HG02885 (cell line): ENCODE results near the gene GJB5.
"Not testable (repeated sequence)": the region's sequence is repeated elsewhere in the genome, so short reads cannot be mapped to it uniquely, and the experiment has no call there.

Experiments
- ATAC-seq: cut with Tn5 transposase; IDR thresholded peaks from one replicate; pipeline ENCODE4 v1.9.1; 2021; ENCODE audit warnings: mild to moderate bottlenecking; ENCODE audit not compliant: unreplicated experiment, poor library complexity

GJB5 gene

DNA sequence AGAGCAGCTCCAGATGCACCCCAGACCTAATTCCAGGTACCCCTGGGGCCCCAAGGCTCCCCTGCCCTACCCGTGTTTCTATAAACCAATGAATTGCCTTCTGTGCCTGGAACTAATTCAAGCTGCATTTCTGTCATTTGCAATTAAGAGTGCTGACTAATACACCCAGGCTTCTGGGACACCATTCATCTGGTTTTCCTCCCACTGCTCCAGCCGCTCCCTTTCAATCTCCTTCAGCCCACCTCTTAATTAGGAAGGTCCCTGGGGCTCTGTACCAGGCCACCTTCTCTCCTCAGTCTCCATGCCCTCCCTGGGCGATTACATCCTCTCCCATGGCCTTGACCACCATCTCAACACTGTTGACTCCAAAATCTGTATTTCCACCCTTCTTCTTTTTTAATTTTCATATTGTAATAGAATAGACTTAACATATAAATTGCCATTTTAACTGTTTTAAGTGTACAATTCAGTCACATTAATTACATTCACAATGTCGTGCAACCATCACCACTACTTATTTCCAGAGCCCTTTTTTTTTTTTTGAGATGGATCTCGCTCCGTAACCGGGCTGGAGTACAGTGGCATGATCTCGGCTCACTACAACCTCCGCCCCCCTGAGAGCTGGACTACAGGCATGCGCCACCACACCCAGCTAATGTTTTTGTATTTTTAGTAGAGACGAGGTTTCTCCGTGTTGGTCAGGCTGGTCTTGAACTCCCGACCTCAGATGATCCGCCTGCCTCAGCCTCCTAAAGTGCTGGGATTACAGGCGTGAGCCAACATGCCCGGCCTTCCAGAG lies 16.9 kb downstream of the GJB5 start:
- no peak for ATAC-seq

DNA sequence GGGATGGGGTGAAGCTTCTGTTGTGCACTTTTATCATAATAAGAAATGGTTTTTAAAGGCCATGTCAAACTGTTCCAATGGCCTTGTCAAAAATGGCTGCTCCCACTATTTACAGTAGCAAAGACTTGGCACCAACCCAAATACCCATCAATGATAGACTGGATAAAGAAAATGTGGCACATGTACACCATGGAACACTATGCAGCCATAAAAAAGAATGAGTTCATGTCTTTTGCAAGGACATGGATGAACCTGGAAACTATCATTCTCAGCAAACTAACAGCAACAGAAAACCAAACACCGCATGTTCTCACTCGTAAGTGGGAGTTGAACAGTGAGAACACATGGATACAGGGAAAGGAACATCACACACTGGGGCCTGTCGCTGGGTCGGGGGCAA lies 18.3 kb downstream of the GJB5 start:
- ATAC-seq, result not testable (repeated sequence)

DNA sequence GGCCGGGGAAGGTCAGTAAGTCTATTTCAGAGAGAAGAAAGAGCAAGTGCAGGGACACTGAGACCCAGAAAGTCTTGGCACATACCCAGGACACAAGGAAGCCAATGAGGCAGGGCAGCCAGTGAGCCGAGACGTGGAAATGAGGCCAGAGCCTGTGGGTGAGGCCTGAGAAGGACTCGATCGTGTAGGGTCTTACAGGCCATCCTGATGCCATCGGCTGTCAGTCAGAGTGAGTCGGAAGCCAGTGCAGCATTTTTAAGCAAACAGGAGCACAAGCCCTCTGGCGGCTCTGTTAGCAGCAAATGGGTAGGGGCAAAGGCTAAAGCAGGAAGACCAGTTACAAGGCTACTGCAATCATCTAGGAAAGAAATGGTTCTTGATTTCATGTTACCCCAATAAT lies 20.1 kb downstream of the GJB5 start:
- no peak for ATAC-seq

DNA sequence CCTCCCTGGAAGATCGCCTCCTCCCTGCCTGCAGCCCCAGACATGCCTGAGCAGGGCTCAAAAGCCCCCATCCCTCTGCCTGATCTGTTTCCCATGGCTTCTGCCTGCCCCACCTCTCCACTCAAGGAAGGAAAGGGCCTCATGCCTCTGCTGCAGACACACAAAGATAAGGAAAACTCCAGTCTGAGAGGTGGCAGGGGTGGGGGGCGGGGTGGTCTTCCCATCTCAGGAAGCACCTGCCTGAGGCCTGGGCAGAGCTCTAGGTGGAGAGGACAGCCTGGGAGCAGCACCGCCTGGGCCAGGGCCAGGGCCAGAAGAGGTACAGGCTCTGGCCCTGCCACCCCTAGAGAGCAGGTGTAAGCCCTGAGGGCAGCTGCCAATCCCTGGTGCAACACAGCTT lies 22.1 kb downstream of the GJB5 start:
- no peak for ATAC-seq

DNA sequence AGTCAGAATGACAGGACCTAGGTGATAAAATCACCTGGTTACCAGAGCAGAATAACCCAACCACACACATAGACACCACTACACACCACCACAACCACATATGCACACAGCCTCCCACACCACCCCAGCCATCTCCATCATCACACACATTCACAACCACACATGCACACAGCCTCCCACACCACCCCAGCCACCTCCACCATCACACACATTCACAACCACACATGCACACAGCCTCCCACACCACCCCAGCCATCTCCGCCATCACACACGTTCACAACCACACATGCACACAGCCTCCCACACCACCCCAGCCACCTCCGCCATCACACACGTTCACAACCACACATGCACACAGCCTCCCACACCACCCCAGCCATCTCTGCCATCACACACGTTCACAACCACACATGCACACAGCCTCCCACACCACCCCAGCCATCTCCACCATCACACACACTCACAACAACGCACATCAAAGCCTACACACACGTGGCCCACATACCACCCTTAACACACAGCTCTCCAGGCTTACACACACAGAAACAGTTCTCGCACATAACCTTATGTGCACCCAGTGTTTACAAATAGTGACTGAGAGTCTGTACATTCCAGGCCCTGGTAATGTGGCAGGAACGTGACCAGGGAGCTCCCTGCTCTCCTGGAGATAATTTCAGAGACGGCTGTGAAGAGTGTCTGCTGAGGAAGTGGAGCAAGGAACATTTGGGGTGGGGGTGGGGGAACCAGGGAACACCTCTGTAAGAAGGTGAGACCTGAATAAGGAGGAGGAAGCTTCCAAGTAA lies 22.9 kb downstream of the GJB5 start:
- no peak for ATAC-seq

DNA sequence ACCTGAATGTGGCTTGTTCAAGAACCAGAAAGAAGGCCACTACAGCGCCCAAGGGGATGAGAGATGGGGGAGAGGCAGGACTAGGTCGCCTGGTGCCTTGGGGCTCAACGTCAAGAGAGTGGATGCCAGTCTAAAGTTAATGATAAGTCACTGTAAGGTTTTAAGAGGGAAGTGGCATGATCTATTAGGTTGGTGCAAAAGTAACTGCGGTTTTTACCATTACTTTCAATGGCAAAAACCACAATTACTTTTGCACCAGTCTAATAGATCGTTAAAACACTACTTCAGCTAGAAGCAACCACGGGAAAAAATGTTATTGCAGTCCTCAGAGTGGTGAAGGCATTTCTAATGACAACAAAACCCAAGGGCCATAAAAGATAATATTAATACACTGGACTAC lies 23.5 kb downstream of the GJB5 start:
- ATAC-seq, result no peak

DNA sequence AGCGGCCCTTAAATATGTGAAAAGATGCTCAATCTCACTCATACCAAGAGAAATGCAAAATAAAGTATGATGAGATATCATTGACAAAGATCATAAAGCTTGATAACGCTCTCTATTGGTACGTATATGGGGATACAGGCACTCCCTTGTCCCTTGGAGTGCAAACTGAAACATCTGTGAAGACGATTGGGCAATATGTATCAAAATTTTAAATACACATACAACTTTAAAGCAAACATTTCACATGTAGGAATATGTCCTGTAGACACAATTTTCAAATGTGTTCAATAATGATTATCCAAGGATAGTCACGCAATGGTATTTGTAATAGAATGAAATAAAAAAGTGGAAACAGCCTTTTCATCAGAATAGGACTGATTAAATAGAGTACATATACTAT lies 24.2 kb downstream of the GJB5 start:
- ATAC-seq, result no peak

DNA sequence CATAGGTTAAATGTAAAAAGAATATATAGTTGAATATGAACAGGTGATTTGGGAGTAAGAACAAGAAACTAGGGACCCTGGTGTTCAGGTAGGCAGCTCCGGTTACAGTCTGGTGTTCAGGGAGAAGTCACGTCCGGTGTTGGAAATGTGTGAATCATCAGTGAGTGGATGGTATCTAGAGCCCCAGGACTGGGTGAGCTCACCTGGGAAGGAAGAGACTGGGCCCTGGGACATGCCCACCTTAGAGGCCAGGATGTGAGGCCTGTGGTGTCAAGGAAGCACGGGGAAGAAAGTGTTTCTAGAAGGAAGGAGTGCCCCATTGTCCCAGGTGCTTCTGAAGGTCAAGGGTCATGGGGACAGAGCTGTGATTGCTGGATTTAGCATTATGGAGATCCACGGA lies 24.7 kb downstream of the GJB5 start:
- ATAC-seq, result no peak

DNA sequence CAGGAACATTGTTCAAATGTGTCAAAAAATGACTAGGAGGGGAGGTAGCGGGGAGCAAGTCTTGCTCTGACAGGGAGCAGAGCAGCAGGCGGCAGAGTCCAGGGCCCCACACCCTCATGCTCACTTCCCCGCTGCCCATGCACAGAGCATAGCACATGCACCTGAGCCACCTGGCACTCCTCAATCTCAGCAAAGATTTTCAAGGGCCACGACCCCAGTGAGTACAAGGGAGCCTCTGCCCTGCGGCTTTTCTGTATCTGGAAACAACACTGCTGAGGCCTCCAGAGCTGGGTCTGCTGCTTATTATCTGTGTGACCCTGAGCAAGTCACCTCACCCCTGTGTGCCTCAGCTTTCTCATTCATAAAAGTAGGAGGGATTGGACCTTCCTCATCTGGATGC lies 25.1 kb downstream of the GJB5 start:
- ATAC-seq, result no peak

DNA sequence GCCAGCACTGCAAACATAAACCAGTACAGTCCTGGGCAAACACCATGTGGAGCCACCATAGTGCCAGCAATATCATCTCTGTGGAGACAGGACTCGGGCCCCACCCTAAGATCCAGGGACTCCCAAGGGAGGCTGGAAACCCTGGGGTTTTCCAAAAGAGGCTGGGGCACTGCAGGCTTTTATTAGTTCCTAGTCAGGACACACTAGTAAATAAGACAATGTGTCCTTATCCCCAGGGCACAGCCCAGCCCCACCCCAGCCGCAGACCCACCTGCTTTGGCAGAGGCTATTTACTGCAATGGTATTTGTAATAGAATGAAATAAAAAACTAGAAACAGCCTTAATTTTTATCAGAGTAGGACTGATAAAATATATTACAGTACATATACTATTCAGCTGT lies 25.7 kb downstream of the GJB5 start:
- ATAC-seq, result no peak

DNA sequence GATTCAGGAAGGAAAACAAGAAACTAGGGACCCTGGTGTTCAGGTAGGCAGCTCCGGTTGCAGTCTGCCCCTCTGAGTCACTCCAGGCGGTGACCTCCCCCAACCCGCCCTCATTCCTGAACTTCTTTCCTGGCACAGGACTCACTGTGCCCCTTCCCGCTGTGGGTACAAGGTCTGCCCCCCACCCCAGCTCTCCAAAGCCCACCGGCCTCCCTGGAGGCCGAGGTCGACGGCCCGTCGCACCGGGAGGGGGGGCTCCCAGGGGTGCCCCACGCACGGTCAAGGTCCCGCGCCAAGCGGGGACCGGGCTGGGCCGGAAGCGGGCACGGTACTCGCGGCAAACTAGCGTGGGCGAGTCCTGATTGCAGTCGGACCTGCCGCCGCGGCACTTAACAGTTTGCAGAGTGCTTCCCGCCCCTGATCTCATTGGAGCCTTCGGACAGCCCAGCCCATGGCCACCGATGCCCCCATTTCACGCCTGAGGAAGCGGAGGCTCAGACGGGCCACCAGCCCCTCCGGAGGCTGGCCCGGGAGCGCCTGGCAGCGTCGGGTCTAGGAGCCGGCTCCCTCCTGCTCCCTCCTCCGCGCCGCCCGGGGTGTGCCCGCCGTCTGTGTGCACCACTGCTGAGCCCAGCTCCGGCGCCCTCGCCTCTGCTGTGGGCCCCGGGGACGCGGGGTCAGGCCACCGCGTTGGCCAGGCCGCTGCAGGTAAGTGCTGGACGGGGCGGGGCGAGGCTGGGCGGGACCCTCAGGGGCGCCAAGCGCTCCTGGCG lies 26.4 kb downstream of the GJB5 start, which contains the start of gene GJB3:
Gene GJB3, plus strand, starts transcription at position 144 of the 773 bp plus-strand sequence. CDS start 3,549 bp downstream, outside the sequence.
- ATAC-seq, result no peak

DNA sequence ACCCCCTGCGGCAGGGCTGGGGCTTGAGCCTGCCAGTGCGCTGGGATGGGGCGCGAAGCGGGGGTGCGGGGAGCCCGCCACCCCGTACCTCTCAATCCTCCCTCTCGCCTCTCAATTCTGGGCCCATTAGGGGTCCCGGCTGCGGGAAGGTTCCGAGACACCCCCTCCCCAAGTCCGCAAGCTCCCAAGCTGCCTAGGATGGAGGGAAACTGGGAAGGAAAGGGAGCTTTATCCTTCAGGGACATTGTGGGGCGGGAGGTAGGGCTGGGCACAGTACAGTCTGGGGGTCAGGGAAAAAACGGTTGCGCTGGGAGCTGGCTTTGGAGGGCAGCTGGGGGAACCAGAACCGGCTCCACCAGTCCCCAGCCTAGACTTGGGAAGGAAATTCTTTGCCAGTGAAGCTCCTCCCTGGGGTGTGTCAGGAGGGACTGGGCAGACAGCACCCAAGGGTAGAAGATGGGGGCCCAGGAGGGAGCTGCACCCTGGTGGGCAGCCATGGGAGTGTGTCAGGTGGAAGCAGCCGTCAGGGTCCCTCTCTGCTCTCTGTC lies 27.1 kb downstream of the GJB5 start:
- no peak for ATAC-seq

DNA sequence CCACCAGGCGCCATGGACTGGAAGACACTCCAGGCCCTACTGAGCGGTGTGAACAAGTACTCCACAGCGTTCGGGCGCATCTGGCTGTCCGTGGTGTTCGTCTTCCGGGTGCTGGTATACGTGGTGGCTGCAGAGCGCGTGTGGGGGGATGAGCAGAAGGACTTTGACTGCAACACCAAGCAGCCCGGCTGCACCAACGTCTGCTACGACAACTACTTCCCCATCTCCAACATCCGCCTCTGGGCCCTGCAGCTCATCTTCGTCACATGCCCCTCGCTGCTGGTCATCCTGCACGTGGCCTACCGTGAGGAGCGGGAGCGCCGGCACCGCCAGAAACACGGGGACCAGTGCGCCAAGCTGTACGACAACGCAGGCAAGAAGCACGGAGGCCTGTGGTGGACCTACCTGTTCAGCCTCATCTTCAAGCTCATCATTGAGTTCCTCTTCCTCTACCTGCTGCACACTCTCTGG lies 29.9 kb downstream of the GJB5 start:
- ATAC-seq, result no peak

DNA sequence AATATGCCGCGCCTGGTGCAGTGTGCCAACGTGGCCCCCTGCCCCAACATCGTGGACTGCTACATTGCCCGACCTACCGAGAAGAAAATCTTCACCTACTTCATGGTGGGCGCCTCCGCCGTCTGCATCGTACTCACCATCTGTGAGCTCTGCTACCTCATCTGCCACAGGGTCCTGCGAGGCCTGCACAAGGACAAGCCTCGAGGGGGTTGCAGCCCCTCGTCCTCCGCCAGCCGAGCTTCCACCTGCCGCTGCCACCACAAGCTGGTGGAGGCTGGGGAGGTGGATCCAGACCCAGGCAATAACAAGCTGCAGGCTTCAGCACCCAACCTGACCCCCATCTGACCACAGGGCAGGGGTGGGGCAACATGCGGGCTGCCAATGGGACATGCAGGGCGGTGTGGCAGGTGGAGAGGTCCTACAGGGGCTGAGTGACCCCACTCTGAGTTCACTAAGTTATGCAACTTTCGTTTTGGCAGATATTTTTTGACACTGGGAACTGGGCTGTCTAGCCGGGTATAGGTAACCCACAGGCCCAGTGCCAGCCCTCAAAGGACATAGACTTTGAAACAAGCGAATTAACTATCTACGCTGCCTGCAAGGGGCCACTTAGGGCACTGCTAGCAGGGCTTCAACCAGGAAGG lies 30.5 kb downstream of the GJB5 start:
- ATAC-seq, result no peak

DNA sequence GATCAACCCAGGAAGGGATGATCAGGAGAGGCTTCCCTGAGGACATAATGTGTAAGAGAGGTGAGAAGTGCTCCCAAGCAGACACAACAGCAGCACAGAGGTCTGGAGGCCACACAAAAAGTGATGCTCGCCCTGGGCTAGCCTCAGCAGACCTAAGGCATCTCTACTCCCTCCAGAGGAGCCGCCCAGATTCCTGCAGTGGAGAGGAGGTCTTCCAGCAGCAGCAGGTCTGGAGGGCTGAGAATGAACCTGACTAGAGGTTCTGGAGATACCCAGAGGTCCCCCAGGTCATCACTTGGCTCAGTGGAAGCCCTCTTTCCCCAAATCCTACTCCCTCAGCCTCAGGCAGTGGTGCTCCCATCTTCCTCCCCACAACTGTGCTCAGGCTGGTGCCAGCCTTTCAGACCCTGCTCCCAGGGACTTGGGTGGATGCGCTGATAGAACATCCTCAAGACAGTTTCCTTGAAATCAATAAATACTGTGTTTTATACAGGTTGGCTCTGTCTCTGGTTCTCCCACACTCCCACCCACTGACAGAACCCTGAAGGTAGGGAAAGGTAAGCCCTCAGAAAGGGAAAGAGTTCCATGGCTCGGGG lies 31.1 kb downstream of the GJB5 start:
- ATAC-seq, result no peak

DNA sequence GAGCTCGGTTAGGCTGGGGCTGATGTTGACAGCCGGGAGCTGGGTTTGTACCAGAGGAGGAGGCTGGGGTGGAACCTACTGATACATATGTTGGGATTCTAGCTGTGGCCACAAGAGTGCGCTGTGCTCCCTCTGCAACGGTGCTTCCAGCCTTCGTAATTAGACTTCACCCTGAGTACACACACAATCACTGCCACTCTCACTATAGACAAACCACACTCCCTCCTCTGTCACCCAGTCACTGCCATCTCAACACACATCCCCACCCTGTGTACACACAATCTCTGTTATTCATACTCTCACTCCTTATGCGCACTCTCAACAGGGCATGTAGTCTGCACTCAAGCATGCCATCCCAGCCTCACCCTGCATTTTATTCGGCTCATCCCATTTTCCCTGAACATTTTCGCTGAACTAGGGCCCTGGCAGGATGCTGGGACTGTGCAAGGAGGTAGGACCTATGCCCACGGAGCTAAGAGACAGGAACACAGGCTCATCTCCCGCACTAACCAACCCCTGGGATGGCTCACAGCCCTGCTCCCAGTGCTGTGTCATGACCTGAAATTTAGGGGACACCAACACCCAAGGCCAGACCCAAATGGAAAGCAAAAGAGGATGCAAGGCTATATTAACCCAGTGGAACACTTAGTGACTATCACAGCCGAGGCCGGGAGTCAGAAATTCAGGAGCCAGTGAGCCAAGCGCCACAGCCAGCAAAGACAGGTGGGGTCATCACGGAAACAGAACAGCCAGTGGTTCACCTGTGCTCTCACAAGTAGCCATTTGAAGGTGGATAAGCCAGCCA lies 31.9 kb downstream of the GJB5 start:
- ATAC-seq, result no peak

DNA sequence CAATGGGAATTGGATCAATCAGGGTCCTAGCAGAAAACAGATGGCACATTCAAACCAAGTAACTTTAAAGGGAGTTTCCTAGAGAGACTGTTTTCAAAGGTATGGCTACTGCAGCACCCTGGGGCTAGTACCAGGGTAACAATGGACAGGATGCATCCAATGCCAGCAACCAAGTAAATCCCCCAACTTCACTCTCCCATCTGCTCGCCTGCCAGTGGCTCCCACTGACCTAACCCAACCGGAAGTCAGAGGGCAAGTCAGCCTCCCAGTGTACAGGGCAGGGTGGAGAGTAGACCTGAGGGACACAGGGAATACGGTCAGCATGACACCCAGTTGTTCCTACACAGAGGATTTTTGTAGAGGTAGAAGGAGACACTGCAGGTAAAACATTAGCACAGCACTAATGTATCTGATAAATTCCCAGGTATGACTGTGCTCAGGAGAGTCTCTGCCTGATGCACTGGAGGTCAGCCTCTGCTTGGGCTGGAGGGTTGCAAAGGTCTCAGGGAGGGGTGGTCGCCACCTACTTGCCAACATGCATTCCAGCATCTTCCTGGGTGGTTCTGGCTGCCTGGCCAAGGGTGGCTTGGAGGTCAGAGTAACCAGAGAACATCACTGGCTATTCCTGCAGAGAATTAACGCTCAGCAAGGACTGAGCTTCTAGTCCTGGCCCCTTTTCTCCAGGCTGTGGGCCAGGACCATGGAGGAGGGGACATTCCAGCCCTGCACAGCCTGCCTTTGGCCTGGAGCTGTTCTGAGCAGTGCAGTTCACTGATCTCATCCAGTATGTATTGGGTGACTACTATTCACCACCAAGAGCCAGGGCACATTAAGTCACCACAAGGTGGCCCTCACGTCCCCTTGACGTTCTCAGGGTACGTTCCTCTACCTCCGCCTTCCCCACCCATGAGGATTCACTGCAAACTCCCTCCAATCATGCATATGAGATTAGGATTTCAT lies 32.9 kb downstream of the GJB5 start:
- no peak for ATAC-seq

DNA sequence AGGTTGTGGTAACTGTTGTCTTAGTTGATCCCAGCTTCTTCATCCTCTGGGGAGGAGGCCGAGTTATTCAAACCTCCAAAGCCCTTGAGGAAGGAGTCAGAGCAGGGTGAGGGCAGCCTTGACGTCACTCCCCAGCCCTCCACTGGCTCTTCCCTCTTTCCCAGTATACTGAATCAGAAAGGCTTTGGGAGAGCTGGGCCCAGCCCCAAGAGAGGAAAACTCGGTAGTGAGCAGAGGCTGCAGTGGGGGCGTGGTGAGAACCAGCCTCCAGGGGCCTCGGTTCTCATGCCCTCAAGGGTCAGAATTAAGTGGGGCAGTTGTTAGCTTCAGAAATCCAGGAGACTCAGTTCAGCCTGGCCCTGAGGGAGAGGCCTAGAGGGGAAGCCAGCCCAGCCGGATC lies 36.1 kb downstream of the GJB5 start:
- no peak for ATAC-seq
